GM12878 (cell line): ENCODE measurements around the gene C20orf144. TPM values are rescaled to one million over a fixed set of nuclear protein-coding genes. Genes with fewer than 3 reads are reported as not detected.

Source experiments
- ATAC-seq: fragments of 200-7000 bp; cut with Tn5 transposase; 3 replicates; pipeline ENCODE4 v1.9.1; 2020; ENCODE audit warnings: mild to moderate bottlenecking, moderate library complexity
- BruUV-seq: library from RNA; stranded (reverse); fragments of 400-500 nt; replicated peaks from 2 replicates; lab custom pipeline; 2021; lab: Mats Ljungman, UMichigan
- CTCF ChIA-PET: fragments of 300-600 bp; sonication (Branson Sonifier 250); formaldehyde crosslinking; extraction: SDS; loops from one replicate; lab custom pipeline; 2021; ENCODE audit warnings: inconsistent platforms; lab: Yijun Ruan, JAX
- POLR2A ChIA-PET: fragments of 350-600 bp; formaldehyde crosslinking; extraction: SDS; loops from one replicate; lab custom pipeline; 2021; ENCODE audit warnings: inconsistent platforms; lab: Charles Lee
- RAD21 ChIA-PET: fragments of 300-600 bp; sonication (Branson Sonifier 250); formaldehyde crosslinking; loops from one replicate; lab custom pipeline; 2023; ENCODE audit warnings: antibody characterized with exemption; ENCODE audit not compliant: unreplicated experiment; lab: Charles Lee
- SMC1A ChIA-PET: fragments of 300-600 bp; sonication (Branson Sonifier 250); formaldehyde crosslinking; loops from one replicate; lab custom pipeline; 2023; ENCODE audit not compliant: unreplicated experiment, uncharacterized antibody; lab: Charles Lee
- DNase-seq: peaks from one replicate; pipeline ENCODE4 v3.0.0-alpha.2; 2011; ENCODE audit warnings: low read depth, low spot score
- FAIRE-seq: peaks from 3 replicates; lab custom pipeline; 2011; peaks lifted over from hg19 to GRCh38; lab: Jason Lieb, UNC
- H2AFZ ChIP-seq: 2 replicates; pipeline ENCODE4 v1.6.0; 2011; ENCODE audit warnings: low read depth, low read length, control low read depth; ENCODE audit not compliant: control insufficient read depth
- H3K27ac ChIP-seq: 2 replicates; pipeline ENCODE4 v1.5.1; 2011; ENCODE audit warnings: control low read depth; ENCODE audit not compliant: control insufficient read depth, insufficient read depth
- H3K27me3 ChIP-seq, 2 experiments: replicated peaks in 1 of 2; 2 replicates each; pipeline versions ENCODE4 v1.6.0 to v1.6.1; 2011; ENCODE audit warnings: low read length in 1 of 2; ENCODE audit not compliant: control insufficient read depth in 2 of 2, insufficient read depth in 2 of 2
- H3K36me3 ChIP-seq, 2 experiments: 2 replicates each; pipeline ENCODE4 v1.5.1; 2011; ENCODE audit warnings: low read length in 1 of 2; ENCODE audit not compliant: control insufficient read depth in 2 of 2, insufficient read depth in 2 of 2
- H3K4me1 ChIP-seq: 2 replicates; pipeline ENCODE4 v1.6.1; 2011; ENCODE audit warnings: mild to moderate bottlenecking, low read length, moderate library complexity, mixed read lengths; ENCODE audit not compliant: control insufficient read depth, insufficient read depth
- H3K4me2 ChIP-seq: 2 replicates; pipeline ENCODE4 v1.6.0; 2011; ENCODE audit warnings: control low read depth; ENCODE audit not compliant: control insufficient read depth, insufficient read depth
- H3K4me3 ChIP-seq: fragments of 200-600 bp; sonication (generic); 2 replicates; pipeline ENCODE4 v1.5.1; 2016
- H3K79me2 ChIP-seq: 2 replicates; pipeline ENCODE4 v1.6.0; 2011; ENCODE audit warnings: low read length; ENCODE audit not compliant: control insufficient read depth, insufficient read depth
- H3K9ac ChIP-seq: 2 replicates; pipeline ENCODE4 v1.8.0; 2011; ENCODE audit warnings: low read length, control low read depth, mixed read lengths; ENCODE audit not compliant: control insufficient read depth, insufficient read depth
- H3K9me3 ChIP-seq: replicated peaks from 3 replicates; pipeline ENCODE4 v1.5.1; 2011; ENCODE audit warnings: mild to moderate bottlenecking, low read length; ENCODE audit not compliant: control insufficient read depth, insufficient read depth
- H4K20me1 ChIP-seq: 2 replicates; pipeline ENCODE4 v1.6.0; 2011; ENCODE audit not compliant: control insufficient read depth, insufficient read depth
- NBN ChIP-seq: fragments of 450-650 bp; IDR thresholded peaks from 2 replicates; pipeline ENCODE4 v1.6.1; 2016
- PAX5 ChIP-seq: IDR thresholded peaks from 2 replicates; pipeline ENCODE4 v1.6.1; 2011; ENCODE audit warnings: low read depth, low read length, borderline replicate concordance
- RAD51 ChIP-seq: fragments of 450-650 bp; IDR thresholded peaks from 2 replicates; pipeline ENCODE4 v1.6.1; 2016; ENCODE audit warnings: moderate library complexity, mild to moderate bottlenecking, inconsistent platforms
- SIX5 ChIP-seq: IDR thresholded peaks from 2 replicates; pipeline ENCODE4 v1.6.1; 2011; ENCODE audit warnings: mild to moderate bottlenecking, low read depth, low read length, moderate library complexity; ENCODE audit not compliant: severe bottlenecking
- SMC3 ChIP-seq: IDR thresholded peaks from 2 replicates; pipeline ENCODE4 v1.6.1; 2011; ENCODE audit warnings: low read length, improper control_type of control experiment, borderline replicate concordance
- SPI1 ChIP-seq: IDR thresholded peaks from 2 replicates; pipeline ENCODE4 v1.6.1; 2011; ENCODE audit warnings: low read depth, mild to moderate bottlenecking, low read length, moderate library complexity, borderline replicate concordance; ENCODE audit not compliant: insufficient read depth
- SUZ12 ChIP-seq: fragments of 200-600 bp; sonication (generic); IDR thresholded peaks from one replicate; pipeline ENCODE4 v1.6.1; 2018; ENCODE audit warnings: antibody characterized with exemption, mild to moderate bottlenecking; ENCODE audit not compliant: unreplicated experiment
- ZNF24 ChIP-seq: fragments of 450-650 bp; IDR thresholded peaks from 2 replicates; pipeline ENCODE4 v1.6.1; 2017; ENCODE audit warnings: antibody characterized with exemption, mild to moderate bottlenecking
- WGBS: methylation state at CpG from one replicate; pipeline ENCODE4 v1.1.6; 2016; ENCODE audit warnings: low lambda C conversion rate; ENCODE audit not compliant: insufficient replicate concordance, insufficient coverage; ENCODE audit errors: missing lambda C conversion rate; 5-methylcytosine and 5-hydroxymethylcytosine counted together
- in situ Hi-C: fragments of 300-500 bp; cut with MboI; formaldehyde crosslinking; loops from 9 replicates; pipeline ENCODE4 v1.14.3; 2018; ENCODE audit warnings: mixed read lengths
- intact Hi-C: fragments of 100-400 bp; cut with micrococcal nuclease; formaldehyde crosslinking; loops from one replicate; pipeline ENCODE4 v1.14.2; 2022; ENCODE audit not compliant: unreplicated experiment
- polyA plus RNA-seq, 11 experiments: library from polyadenylated mRNA; depleted of rRNA in 4 of 11; unstranded in 6 of 11; stranded (reverse) in 5 of 11; fragments of >200 nt; fragmentation: Nextera tagmentation in 4 of 11; fragmentation: Illumina TruSeq in 1 of 11; extraction: Ambion mirVana in 4 of 11; extraction: Trizol in 1 of 11; gene quantifications; 1 replicate in 1 of 11; 2 replicates in 10 of 11; pipeline versions ENCODE4 v1.2.1 to v1.2.3, GENCODE V29; 2011 to 2016; ENCODE audit warnings: inconsistent platforms in 2 of 11, missing spikeins in 2 of 11, low read depth in 1 of 11
- total RNA-seq, 4 experiments: library from RNA; depleted of rRNA in 3 of 4; stranded (reverse); fragments of >200 nt in 3 of 4; fragmentation: Illumina TruSeq in 1 of 4; extraction: Trizol in 1 of 4; gene quantifications; 2 replicates each; pipeline versions ENCODE4 v1.2.1 to v1.2.3, GENCODE V29; 2013 to 2021
- TF ChIP-seq, protein P1 (sequence below): IDR thresholded peaks from 2 replicates; pipeline ENCODE4 v1.6.1; 2012; ENCODE audit warnings: improper control_type of control experiment, low read depth, low read length; ENCODE audit not compliant: insufficient replicate concordance
- TF ChIP-seq, protein P2 (sequence below): fragments of 450-650 bp; IDR thresholded peaks from 2 replicates; pipeline ENCODE4 v1.6.1; 2016; ENCODE audit warnings: mild to moderate bottlenecking

Gene C20orf144
- total and polyA plus RNA-seq, 10 of the 15 experiments (the other 5 are each of a cell fraction or from before 2014, with no cell fraction given) = 0.04 to 0.62 (median 0.23) TPM; not detected in 2

DNA sequence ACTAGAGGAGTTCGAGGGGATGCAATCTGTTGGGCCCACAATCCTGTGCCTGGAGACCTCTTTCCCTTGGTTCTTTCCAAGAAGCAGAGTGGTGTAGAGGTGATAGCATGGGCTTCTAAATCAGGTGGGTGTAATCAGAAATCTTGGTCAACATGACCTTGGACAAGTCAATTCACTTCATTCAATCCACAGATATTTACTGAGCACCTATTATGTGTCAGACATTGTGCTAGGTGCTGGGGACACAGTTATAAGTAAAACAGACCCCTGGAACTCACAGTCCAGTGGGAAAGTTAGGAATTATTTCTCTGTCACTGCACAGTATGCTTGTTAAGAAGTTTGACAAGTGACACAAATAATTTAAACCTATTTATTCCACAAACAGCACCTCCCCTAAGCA is 27.4 kb downstream of the C20orf144 start (continued):
- TF ChIP-seq PAX5 (no peak), SMC3 (no peak), ZNF24 (no peak), SIX5 (no peak), NBN (no peak)
- TF ChIP-seq, protein P1, sequence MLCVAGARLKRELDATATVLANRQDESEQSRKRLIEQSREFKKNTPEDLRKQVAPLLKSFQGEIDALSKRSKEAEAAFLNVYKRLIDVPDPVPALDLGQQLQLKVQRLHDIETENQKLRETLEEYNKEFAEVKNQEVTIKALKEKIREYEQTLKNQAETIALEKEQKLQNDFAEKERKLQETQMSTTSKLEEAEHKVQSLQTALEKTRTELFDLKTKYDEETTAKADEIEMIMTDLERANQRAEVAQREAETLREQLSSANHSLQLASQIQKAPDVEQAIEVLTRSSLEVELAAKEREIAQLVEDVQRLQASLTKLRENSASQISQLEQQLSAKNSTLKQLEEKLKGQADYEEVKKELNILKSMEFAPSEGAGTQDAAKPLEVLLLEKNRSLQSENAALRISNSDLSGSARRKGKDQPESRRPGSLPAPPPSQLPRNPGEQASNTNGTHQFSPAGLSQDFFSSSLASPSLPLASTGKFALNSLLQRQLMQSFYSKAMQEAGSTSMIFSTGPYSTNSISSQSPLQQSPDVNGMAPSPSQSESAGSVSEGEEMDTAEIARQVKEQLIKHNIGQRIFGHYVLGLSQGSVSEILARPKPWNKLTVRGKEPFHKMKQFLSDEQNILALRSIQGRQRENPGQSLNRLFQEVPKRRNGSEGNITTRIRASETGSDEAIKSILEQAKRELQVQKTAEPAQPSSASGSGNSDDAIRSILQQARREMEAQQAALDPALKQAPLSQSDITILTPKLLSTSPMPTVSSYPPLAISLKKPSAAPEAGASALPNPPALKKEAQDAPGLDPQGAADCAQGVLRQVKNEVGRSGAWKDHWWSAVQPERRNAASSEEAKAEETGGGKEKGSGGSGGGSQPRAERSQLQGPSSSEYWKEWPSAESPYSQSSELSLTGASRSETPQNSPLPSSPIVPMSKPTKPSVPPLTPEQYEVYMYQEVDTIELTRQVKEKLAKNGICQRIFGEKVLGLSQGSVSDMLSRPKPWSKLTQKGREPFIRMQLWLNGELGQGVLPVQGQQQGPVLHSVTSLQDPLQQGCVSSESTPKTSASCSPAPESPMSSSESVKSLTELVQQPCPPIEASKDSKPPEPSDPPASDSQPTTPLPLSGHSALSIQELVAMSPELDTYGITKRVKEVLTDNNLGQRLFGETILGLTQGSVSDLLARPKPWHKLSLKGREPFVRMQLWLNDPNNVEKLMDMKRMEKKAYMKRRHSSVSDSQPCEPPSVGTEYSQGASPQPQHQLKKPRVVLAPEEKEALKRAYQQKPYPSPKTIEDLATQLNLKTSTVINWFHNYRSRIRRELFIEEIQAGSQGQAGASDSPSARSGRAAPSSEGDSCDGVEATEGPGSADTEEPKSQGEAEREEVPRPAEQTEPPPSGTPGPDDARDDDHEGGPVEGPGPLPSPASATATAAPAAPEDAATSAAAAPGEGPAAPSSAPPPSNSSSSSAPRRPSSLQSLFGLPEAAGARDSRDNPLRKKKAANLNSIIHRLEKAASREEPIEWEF = no peak
- TF ChIP-seq, all 136 proteins: peak for 0

DNA sequence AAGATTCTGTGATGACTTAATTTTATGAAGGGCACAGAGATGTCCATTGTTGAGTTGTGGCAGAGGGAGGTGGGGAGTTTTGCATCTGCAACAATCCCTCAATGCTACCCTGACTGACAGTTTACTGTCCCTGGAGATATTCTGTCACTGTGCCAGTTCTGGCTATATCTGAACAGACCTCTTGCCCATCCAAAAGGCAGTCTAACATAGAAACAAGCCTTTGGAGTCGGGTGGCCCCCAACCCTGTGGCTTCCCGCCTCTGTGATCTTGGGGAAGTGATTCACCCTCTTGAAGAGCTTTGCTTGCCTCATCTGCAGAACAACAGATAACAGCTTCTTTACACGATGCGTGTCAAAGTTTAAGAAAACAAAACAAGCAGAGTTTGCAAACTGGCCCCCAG is 27.8 kb downstream of the C20orf144 start:
- DNase-seq (no peak), ATAC-seq (no peak), FAIRE-seq (no peak)
- no peak overlapping the region for H3K9ac ChIP-seq
- H4K20me1 ChIP-seq = no peaks in the 10 kb centered on the region
- H3K4me2 ChIP-seq = no peak overlapping the region
- BruUV-seq = no TSS peak
- no peaks in the 10 kb centered on the region for H3K27me3 ChIP-seq
- ChIA-PET RAD21 (no interaction called here), POLR2A (interaction anchor here (0.7 kb wide), 1 partner anchor 246 kb away, joined by 3 read pairs; the partner anchor contains the start of gene SNTA1), CTCF (no interaction called here), SMC1A (no interaction called here)
- no peak overlapping the region for H3K4me3 ChIP-seq
- intact Hi-C loops (loop anchor here (5.0 to 10.0 kb wide), 2 partner anchors 87 to 305 kb away; partner anchors contain the start of gene RALY), in situ Hi-C loops (no loop called here)
- no peaks in the 10 kb centered on the region for H3K36me3 ChIP-seq
- 33% methylated on average over 4 of the region's 4 CpGs for WGBS
- TF ChIP-seq SIX5 = no peak
- TF ChIP-seq SPI1 = peak; percentile 6; the same call in 1 of the 2 replicates
- TF ChIP-seq, protein P2, sequence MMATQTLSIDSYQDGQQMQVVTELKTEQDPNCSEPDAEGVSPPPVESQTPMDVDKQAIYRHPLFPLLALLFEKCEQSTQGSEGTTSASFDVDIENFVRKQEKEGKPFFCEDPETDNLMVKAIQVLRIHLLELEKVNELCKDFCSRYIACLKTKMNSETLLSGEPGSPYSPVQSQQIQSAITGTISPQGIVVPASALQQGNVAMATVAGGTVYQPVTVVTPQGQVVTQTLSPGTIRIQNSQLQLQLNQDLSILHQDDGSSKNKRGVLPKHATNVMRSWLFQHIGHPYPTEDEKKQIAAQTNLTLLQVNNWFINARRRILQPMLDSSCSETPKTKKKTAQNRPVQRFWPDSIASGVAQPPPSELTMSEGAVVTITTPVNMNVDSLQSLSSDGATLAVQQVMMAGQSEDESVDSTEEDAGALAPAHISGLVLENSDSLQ = peak; percentile 57
- TF ChIP-seq SUZ12 = no peak
- no peak for TF ChIP-seq RAD51
- TF ChIP-seq, protein P1 = no peak
- H3K4me1 ChIP-seq = peaks cover 13% of the 10 kb centered on the region
- no peaks in the 10 kb centered on the region for H3K9me3 ChIP-seq
- H3K27ac ChIP-seq = no peak overlapping the region
- peaks cover 7% of the 10 kb centered on the region for H3K79me2 ChIP-seq
- H2AFZ ChIP-seq = no peak overlapping the region
